SH-SY5Y (cell line): ENCODE results near the gene REM2.

ENCODE experiments used
- GATA2 ChIP-seq: IDR thresholded peaks from 2 replicates; pipeline ENCODE4 v1.6.1; 2011; ENCODE audit warnings: mild to moderate bottlenecking, low read depth, low read length
- GATA3 ChIP-seq: IDR thresholded peaks from 2 replicates; pipeline ENCODE4 v1.6.1; 2011; ENCODE audit warnings: low read depth, mild to moderate bottlenecking, low read length, moderate library complexity

DNA sequence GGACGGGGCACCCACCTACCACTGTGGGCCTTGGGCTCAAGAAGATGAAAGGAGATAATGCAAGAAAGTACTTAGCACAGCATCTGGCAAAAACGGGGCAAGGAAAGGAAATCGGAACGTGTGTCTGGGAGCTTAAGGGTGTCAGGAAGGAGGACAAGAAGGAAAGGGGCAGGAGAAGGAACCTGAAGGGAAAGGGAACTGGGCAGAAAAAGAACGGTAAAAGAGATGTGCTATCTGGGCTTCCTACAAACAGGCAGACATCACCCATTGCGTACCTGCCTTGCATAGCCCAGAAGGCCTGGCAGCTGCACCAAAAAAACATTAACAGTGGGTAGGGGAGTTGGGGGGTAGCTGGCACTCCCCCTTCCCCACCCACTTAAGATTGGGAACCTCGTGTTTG, 958 bp upstream of the REM2 start:
- TF ChIP-seq GATA2 (no peak), GATA3 (no peak)
